Ovary (tissue), 9 donors: ENCODE results near the gene DYNC1I1. TPM values are rescaled to one million over a fixed set of nuclear protein-coding genes. Genes with fewer than 3 reads are reported as not detected.

Experiments used
- DNase-seq, 5 donors: peaks; one replicate each; pipeline ENCODE4 v3.0.0-alpha.2; 2019 to 2020
- H3K27ac ChIP-seq, 2 donors: fragments of 200-600 bp; one replicate each; pipeline versions ENCODE4 v1.5.1 to v1.8.0; 2019 to 2022
- H3K27me3 ChIP-seq: fragments of 200-600 bp; one replicate; pipeline ENCODE4 v1.8.0; 2022
- H3K36me3 ChIP-seq: fragments of 200-600 bp; sonication (generic); one replicate; pipeline ENCODE4 v1.5.1; 2019
- H3K4me1 ChIP-seq: one replicate; pipeline ENCODE4 v1.8.1; 2013; ENCODE audit warnings: mild to moderate bottlenecking, moderate library complexity; ENCODE audit not compliant: insufficient read depth
- H3K4me3 ChIP-seq: fragments of 200-600 bp; sonication (generic); one replicate; pipeline ENCODE4 v1.5.1; 2017
- H3K9me3 ChIP-seq, 2 donors: fragments of 200-600 bp in 1 of 2; sonication (generic) in 1 of 2; one replicate each; pipeline versions ENCODE4 v1.5.1 to v1.8.1; 2013 to 2019; ENCODE audit warnings: mild to moderate bottlenecking in 1 of 2, moderate library complexity in 1 of 2
- CTCF ChIP-seq, 3 donors: fragments of 450-650 bp in 2 of 3; fragments of 200-600 bp in 1 of 3; IDR thresholded peaks; one replicate each; pipeline versions ENCODE4 v1.5.1 to v1.8.0; 2016 to 2022; ENCODE audit warnings: antibody characterized with exemption in 3 of 3, mild to moderate bottlenecking in 1 of 3
- EP300 ChIP-seq: sonication (generic); formaldehyde crosslinking; IDR thresholded peaks from one replicate; pipeline ENCODE4 v1.6.1; 2017; ENCODE audit warnings: antibody characterized with exemption
- POLR2A ChIP-seq: fragments of 450-650 bp; IDR thresholded peaks from one replicate; pipeline ENCODE4 v1.6.1; 2017; ENCODE audit warnings: antibody characterized with exemption, mild to moderate bottlenecking, moderate library complexity
- WGBS, 3 donors: extraction: QIAGEN DNeasy Blood & Tissue Kit in 1 of 3; methylation state at CpG; one replicate each; pipeline versions ENCODE4 v1.1.5 to v1.1.7; 2013 to 2017; 5-methylcytosine and 5-hydroxymethylcytosine counted together
- intact Hi-C, 4 donors: fragments of 100-400 bp; cut with DNase I; formaldehyde crosslinking; loops; one replicate each; pipeline versions ENCODE4 v1.11.0 to v1.15.1; 2022 to 2023
- polyA plus RNA-seq, 2 donors: library from polyadenylated mRNA; stranded (reverse); fragments of 200-250 nt in 1 of 2; fragments of 350-450 nt in 1 of 2; fragmentation: Illumina TruSeq in 1 of 2; extraction: RNeasy Lipid Tissue Mini Kit (QIAGEN cat#74804) in 1 of 2; gene quantifications; one replicate each; pipeline ENCODE4 v1.2.3, GENCODE V29; 2013 to 2014
- total RNA-seq, 7 donors: library from RNA; depleted of rRNA in 2 of 7; stranded (reverse); fragments of >200 nt in 2 of 7; fragmentation: NEBNext Ultra II Directional in 3 of 7; extraction: Animal tissue kit (Norgen Biotek cat#: 25700) in 3 of 7; gene quantifications; one replicate each; pipeline versions ENCODE4 v1.1.0 to v1.2.4, GENCODE V29; 2016 to 2023
- donor health status: DM: no; HTN: no; CAD: no; lungs with moderate emphysema.
- donor health status: DM: no; HTN: no; CAD: no.
- donor health status: Bipolar disorder and iron deficiency.
- donor health status: DM: yes; HTN: yes; CAD: no.
- donor health status: DM: no; HTN: no; CAD: no.
- donor health status: DM: yes; HTN: yes; CAD: no.

Gene DYNC1I1
- total and polyA plus RNA-seq, 9 donors: 4.2 to 19.3 (median 6.9) TPM

- Histone ChIP-seq H3K36me3 (no peaks in the 10 kb centered on the region), H3K9me3 (no peaks in the 10 kb centered on the region), H3K27me3 (no peaks in the 10 kb centered on the region), H3K4me3 (no peak overlapping the region), H3K4me1 (no peaks in the 10 kb centered on the region), H3K27ac (no peak overlapping the region)
- DNase-seq: no peak
- intact Hi-C loops: no loop called here
- TF ChIP-seq CTCF (IDR thresholded peaks at IDR 0.05) (no peak), POLR2A (no peak), EP300 (no peak)
These were observed 18.9 kb upstream of the DYNC1I1 start for GRCh38 chr7:95753440-95753839.

- DNase-seq: no peak
- WGBS, 3 donors: 85 to 86% (median 85%) methylated on average over 6 of the region's 6 CpGs
- Histone ChIP-seq H3K36me3 (no peaks in the 10 kb centered on the region), H3K4me3 (no peak overlapping the region), H3K9me3 (no peaks in the 10 kb centered on the region), H3K27me3 (no peaks in the 10 kb centered on the region), H3K27ac (no peak overlapping the region), H3K4me1 (no peaks in the 10 kb centered on the region)
- intact Hi-C loops: no loop called here
- TF ChIP-seq POLR2A (no peak), CTCF (IDR thresholded peaks at IDR 0.05) (no peak), EP300 (no peak)
These were observed 16.9 kb upstream of the DYNC1I1 start for GRCh38 chr7:95755277-95755934.

GRCh38 chr7:95758187-95758586 lies 14.2 kb upstream of the DYNC1I1 start:
- Histone ChIP-seq H3K4me1 (no peaks in the 10 kb centered on the region), H3K9me3 (no peaks in the 10 kb centered on the region), H3K27ac (no peak overlapping the region), H3K27me3 (no peaks in the 10 kb centered on the region), H3K36me3 (no peaks in the 10 kb centered on the region), H3K4me3 (no peak overlapping the region)
- no peak for TF ChIP-seq POLR2A
- DNase-seq: no peak
- intact Hi-C loops: no loop called here
- 40 to 46% (median 43%) methylated on average over 3 of the region's 3 CpGs for WGBS, 3 donors

- no peak for DNase-seq
- no peak for TF ChIP-seq EP300
- TF ChIP-seq CTCF (IDR thresholded peaks at IDR 0.05): no peak
- TF ChIP-seq POLR2A: no peak
- no peaks in the 10 kb centered on the region for H3K36me3 ChIP-seq
- no peak overlapping the region for H3K4me3 ChIP-seq
- no peaks in the 10 kb centered on the region for H3K27me3 ChIP-seq
- intact Hi-C loops: no loop called here
- H3K9me3 ChIP-seq: no peaks in the 10 kb centered on the region
- no peak overlapping the region for H3K27ac ChIP-seq
- WGBS, 3 donors: 89 to 97% (median 93%) methylated on average over 2 of the region's 2 CpGs
- no peaks in the 10 kb centered on the region for H3K4me1 ChIP-seq
These were observed 6.3 kb upstream of the DYNC1I1 start for GRCh38 chr7:95766086-95766485.

GRCh38 chr7:95766657-95767056 lies 5.7 kb upstream of the DYNC1I1 start:
- H3K27me3 ChIP-seq: no peaks in the 10 kb centered on the region
- H3K36me3 ChIP-seq: no peaks in the 10 kb centered on the region
- intact Hi-C loops: no loop called here
- no peaks in the 10 kb centered on the region for H3K9me3 ChIP-seq
- H3K27ac ChIP-seq: no peak overlapping the region
- 90 to 98% (median 98%) methylated on average over 1 of the region's 1 CpG for WGBS, 3 donors
- TF ChIP-seq POLR2A (no peak), CTCF (IDR thresholded peaks at IDR 0.05) (no peak), EP300 (no peak)
- no peak overlapping the region for H3K4me3 ChIP-seq
- DNase-seq: no peak
- H3K4me1 ChIP-seq: no peaks in the 10 kb centered on the region
